GM15510 (cell line): ENCODE measurements around the gene PANK2.

Experiments used
- POLR2A ChIP-seq: IDR thresholded peaks from 3 replicates; pipeline ENCODE4 v1.6.1; 2011; ENCODE audit warnings: borderline replicate concordance; ENCODE audit not compliant: insufficient read length; ENCODE audit errors: extremely low read depth

PANK2 gene

GRCh38 chr20:3930265-3931206 is 41.3 kb downstream of the PANK2 start:
- no peak for TF ChIP-seq POLR2A

DNA sequence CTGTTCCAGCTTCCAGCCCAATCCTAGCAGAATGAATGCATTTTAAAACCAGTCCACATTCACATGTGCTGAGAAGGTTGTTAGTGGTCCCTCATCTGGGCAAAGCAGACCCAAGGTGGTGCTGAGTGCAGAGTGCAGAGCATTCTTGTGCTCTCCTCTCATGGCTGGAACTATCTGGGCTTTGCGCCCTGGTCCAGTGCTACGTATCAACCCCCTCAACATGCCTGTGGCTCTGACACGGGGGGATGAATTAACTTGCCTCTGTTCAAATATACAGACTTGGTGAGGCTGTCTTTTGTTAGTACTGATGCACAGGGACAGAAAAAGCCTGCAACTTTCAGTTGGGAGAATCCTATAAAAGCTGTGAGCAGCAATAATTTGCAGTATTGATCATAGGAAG is 42.5 kb downstream of the PANK2 start:
- no peak for TF ChIP-seq POLR2A

DNA sequence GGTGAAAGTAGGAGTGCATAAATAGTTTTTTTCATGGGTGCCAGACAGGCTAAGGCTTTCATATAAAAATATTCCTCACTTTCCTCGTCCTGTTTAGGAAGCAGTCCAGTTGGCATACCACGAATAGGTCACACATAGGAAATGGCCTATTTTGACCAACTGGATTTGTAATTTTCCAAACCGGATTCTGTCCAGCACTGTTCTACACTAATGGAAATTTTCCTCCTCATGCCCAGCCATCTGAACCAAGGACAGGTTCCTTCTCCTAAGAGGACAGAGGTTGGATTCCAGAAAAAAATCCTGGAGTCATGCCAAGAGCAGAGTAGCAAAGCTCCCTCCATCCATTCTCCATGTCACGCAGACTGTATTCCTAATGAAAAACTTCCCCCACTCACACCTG is 43.1 kb downstream of the PANK2 start:
- TF ChIP-seq POLR2A = no peak

- TF ChIP-seq POLR2A = no peak
Measured at GRCh38 chr20:3932681-3933080, 43.5 kb downstream of the PANK2 start.

GRCh38 chr20:3933218-3933617 is 44.0 kb downstream of the PANK2 start:
- TF ChIP-seq POLR2A = no peak

GRCh38 chr20:3934624-3935023 is 45.4 kb downstream of the PANK2 start:
- no peak for TF ChIP-seq POLR2A

GRCh38 chr20:3935295-3935955 is 46.2 kb downstream of the PANK2 start:
- TF ChIP-seq POLR2A = no peak

- TF ChIP-seq POLR2A = no peak
Measured at GRCh38 chr20:3935956-3936340, 46.8 kb downstream of the PANK2 start.

GRCh38 chr20:3937618-3938017 is 48.4 kb downstream of the PANK2 start:
- TF ChIP-seq POLR2A = no peak

DNA sequence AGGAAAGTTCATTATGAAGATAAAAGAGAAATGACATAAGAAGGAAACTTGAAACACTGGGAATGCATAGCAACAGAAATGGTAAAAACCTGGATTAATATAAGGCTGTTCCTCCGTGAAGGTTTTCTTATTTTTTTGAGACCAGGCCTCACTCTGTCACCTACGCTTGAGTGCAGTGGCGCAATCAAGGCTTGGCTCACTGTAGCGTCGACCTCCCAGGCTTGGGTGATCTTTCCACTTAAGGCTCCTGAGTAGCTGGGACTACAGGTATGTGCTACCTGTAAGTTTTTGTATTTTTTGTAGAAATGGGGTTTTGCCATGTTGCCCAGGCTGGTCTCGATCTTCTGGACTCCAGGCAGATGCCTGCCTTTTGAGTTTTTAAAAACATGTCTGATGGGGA is 51.7 kb downstream of the PANK2 start:
- TF ChIP-seq POLR2A = no peak

GRCh38 chr20:3964719-3965118 is 75.5 kb downstream of the PANK2 start:
- TF ChIP-seq POLR2A = no peak

GRCh38 chr20:3966571-3966970 is 77.4 kb downstream of the PANK2 start:
- no peak for TF ChIP-seq POLR2A

DNA sequence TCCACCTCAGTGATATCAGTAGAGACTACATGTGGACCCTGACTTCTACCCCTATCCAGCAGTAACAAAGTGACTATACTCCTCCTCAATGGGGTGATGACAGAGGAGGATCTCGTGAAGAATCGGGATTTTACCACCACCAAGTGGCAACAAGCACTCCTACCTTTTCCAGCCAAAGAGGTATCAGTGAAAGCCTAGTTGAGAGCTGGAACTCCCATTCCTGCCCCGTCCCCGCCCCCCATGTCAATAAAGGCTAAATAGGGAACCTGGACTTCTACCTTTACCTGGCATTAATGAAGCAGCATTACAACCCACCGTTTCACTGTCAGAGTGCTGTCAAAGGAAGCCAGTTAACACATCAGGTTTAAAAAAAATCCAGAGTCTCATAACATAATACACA is 80.8 kb downstream of the PANK2 start:
- TF ChIP-seq POLR2A = no peak

DNA sequence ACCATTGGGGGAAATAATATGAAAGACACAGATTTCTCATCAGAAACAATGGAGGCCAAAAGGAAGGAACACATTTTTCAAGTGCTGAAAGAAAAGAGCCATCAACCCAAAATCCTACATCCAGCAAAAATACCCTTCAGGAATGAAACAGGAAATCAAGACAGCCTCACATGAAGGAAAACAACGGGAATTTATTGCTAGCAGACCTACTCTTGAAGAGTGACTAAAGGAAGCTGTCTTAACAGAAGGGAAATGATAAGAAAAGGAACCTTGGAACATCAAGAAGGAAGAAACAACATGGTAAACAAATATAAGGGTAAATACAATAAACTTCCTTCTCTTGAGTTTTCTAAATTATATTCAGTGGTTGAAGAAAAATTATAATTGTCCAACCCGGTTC is 82.0 kb downstream of the PANK2 start:
- TF ChIP-seq POLR2A = no peak

DNA sequence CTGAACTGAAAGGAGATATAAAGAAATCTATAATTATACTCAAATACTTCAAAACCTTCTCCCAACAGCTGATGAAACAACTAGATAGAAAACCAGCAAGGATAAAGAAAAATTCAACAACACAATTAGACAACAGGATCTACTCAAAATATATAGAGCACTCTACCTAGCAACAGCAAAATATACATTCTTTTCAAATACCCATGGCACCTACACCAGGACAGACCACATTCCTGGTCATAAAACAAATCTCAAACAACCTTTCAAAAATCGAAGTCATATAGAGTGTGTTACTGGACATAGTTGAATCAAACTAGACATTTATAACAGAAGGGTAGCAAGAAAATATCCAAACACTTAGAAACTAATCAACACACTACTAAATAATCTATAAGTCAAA is 83.0 kb downstream of the PANK2 start:
- TF ChIP-seq POLR2A = no peak

DNA sequence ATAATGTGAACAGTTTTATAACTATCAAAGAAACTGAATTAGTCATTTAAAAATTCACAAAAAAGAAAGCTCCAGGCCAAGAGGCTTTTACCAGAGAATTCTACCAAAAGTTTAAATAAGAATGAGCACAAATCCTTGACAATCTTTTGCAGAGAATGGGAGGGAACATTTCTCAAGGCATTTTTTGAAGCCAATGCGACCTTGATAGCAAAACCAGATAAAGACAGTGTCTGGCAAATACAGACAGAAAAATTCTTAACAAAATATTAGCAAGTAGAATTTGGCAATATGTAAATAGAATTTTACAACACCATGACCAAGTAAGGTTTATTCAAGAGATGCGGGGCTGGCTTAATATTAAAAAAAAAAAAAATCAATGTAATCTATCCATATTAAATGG is 84.5 kb downstream of the PANK2 start:
- TF ChIP-seq POLR2A = no peak
